ENCODE results near the gene STARD6.

- TF ChIP-seq CTCF (conservative IDR thresholded peaks at IDR 0.05; ENCODE audit: low read depth, low read length) (no peak), EZH2 (IDR thresholded peaks at IDR 0.05; ENCODE audit: borderline replicate concordance, low read depth, low read length, poor library complexity, severe bottlenecking) (no peak)
Measured at GRCh38 chr18:54316071-54316820, 41.4 kb downstream of the STARD6 start.
